GM18526 (cell line): ENCODE data around the gene ADAMTSL2.

ENCODE experiments used
- POLR2A ChIP-seq: IDR thresholded peaks from 3 replicates; pipeline ENCODE4 v1.6.1; 2011; ENCODE audit not compliant: insufficient read length; ENCODE audit errors: extremely low read depth

Gene ADAMTSL2

DNA sequence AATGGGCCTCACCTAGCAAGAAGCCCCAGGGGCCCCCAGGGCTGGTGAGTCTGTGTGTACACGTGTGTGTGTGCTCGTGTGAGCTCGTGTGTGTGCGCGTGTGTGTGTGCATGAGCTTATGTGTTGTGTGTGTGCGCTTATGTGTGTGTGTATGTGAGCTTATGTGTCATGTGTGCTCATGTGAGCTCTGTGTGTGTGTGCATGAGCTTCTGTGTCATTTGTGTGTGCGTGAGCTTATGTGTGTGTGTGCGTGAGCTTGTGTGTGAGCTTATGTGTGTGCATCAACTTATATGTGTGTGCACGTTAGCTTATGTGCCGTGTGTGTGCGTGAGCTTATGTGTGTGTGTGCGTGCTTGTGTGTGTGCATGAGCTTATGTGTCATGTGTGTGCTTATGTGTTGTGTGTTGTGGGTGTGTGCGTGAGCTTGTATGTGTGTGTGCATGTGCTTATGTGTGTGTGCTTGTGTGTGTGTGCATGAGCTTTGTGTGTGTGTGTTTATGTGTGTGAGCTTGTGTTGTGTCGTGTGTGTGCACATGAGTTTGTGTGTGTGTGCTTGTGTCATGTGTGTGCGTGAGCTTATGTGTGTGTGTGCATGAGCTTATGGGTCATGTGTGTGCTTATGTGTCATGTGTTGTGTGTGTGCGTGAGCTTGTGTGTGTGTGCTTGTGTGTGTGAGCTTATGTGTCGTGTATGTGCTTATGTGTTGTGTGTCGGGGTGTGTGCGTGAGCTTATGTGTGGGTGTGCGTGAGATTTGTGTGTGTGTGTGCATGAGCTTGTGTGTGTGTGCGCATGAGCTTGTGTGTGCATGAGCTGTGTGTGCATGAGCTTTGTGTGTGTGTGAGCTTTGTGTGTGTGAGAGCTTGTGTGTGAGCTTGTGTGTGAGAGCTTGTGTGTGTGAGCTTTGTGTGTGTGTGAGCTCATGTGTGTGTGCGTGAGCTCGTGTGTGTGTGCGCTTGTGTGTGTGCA lies 38.9 kb upstream of the ADAMTSL2 start:
- no peak for TF ChIP-seq POLR2A

DNA sequence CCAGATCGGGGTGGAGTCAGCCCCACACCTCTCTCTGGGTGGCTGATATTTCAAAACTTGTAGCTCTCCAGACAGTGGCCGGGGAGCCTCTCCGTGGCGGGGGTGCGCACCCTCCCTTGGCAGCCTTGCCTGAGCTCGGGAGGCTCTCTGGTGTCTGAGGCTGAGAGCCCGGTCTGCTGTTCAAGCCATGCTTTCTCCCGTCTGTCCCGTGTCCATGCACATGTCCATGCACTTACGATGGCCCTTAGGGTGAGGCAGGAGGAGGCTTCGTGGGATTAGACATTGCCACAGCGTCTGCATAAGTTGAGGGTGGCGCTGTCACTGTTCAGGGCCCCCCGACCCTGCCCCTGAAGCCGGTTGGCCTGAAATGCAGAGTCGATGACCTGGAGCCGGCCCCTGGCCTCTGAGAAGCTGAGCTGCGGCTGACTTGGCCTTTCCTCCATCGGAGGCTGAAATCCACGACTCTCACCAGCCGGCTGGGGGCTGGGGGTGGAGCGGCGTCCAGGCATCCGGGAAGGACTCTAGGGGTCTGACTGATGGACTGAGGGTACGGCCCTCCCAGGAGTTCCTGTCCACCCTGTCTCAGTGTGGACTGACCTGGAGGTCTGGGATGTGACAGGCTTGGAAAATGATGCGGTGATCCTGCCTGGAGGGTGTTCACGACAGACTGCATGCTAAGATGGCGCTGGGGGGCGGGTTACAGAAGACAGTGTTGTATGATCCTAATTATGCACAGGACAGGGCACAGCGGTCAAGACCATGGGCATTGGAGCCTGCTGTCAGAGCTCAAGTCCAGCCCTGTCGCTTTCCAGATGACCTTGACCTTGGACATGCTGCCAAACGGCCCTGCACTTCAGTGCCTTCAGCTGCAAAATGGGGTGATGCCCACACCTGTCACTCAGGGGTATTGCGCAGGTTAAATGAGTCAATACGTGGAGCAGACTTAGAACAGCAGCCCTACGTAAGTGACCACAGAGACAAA lies 37.4 kb upstream of the ADAMTSL2 start:
- TF ChIP-seq POLR2A = no peak

DNA sequence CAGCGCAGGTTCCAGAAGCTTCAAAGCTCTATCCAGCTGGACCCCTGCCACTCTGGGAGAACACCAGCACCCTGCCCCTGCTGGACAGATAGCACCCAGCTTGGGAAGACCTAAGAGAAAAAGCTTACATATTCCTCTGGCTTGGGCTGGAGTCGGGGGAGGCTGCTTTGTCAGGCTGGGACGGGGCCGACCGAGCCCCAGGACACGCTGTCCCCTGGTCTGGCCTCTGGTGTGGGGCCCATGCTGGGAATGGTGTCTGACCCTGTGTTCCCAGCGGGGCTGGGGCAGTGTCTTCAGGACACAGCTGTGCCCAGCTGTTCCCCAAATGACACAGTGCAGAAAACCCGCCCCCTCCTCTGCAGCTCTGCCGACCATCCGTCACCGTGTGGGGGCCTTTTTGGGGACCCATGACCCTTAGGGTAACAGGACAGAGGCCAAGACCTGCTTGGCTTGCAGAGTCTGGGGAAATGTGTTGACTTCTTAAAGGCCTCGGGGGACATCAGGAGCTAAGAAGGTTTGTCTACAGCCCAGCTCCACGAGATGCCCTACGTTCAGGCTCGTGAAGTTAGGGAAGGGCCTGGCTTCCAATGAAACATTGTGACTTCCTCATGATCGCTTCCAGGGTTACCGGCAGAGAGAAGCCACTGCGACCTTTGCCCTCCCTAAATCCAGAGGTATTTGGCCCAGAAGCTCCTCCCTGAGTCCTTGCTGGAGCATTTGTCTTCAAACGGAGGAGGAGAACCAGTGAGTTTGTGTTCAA lies 35.2 kb upstream of the ADAMTSL2 start:
- TF ChIP-seq POLR2A = no peak

DNA sequence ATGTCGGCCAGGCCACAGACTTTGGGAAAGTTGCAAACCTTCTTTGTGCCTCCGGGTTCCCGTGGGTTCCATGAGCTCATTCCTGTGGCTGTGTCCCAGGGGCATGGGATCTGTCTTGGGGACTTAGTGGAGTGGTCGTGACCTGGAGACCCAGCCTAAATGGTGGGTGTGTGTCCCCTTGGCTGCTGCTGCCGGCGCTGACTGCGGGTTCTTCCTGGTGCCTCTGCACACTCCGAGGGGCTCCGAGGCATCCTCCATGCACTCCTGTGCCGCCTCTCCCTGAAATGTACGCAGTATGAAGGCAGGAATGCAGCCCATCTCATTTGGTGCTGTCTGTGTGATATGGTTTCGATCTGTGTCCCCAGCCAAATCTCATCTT lies 34.6 kb upstream of the ADAMTSL2 start:
- TF ChIP-seq POLR2A = no peak

DNA sequence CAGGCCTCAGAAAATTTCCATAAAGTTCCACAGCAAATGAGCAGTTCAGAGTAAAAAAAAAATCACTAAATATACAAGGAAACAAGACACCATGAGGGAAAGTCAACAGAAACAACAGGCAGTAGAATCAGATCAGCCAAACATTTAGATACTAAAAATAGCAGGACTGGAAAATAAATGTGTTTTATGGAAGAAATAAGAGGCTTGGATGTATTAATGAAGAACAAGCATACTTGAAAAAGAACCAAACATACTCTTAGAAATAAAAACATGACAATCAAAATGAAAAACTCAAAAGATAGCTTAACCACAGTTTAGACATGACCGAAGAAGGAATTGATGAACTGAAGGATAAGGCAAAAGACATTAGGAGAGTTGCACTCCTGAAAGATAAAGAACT lies 32.4 kb upstream of the ADAMTSL2 start:
- no peak for TF ChIP-seq POLR2A

DNA sequence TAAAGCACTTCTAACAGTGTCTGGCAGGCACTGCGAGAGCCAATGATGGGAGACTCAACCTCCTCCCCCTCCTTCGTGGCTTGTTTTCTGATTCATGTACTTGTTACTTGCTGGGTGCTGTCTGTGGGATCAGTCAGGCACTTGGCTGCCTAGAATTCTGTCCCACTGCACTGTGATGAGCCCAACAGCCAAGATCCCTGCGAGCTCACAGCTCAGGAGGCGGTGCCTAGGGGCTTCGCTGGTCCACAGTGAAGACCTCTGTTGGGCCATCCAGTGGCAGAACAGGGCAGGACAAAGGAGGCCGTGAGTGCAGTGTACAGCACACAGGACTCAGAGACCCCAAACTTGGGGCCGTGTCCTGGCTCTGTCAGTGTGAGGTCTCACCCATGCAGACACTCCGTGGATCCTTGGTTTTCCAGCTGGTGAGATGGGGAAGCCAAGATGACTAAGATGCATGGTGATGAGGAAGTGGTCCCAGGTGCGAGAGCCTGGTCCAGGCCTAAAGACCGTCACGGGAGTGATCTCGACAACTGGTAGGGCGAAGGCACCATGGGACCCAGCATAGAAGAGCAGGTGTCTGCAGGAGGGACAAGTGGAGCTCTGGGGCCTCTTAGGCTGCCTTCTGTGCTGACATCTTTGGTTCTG lies 29.2 kb upstream of the ADAMTSL2 start:
- no peak for TF ChIP-seq POLR2A

DNA sequence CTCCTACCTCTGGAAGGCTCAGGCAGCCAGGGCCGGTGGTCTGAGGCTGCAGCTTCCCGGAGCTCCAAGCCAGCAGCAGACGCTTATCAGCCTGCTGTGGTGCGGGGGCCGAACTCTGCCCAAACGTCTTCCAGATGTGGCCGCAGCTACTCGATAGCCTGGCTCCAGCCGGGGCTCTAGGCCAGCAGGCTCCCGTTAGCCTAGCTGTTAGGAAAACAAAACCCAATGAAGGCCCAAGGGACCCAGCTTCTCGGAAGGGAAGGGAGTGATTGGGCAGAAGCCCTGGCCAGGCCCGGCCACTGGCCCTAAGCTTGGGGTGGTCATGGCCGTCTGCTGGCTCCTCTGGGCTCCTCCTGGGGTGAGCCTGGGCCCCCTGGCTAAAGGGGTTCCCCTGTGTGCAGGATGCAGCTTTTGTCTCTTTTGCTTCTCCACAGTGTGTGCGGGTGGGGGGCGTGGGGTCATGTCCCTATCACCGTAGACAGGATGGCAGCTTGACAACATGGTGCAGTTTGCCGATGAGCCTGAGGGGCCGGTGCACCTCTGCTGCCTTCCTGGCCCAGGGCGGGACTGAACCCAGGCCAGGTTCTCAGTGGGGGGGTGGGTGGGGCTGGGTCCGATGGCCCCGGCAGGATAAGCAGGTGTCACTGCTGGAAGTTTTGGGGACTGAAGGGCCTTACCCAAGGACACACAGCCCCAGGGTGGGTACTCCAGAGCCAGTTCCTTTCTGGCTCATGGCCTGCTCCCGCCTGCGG lies 28.4 kb upstream of the ADAMTSL2 start:
- no peak for TF ChIP-seq POLR2A

DNA sequence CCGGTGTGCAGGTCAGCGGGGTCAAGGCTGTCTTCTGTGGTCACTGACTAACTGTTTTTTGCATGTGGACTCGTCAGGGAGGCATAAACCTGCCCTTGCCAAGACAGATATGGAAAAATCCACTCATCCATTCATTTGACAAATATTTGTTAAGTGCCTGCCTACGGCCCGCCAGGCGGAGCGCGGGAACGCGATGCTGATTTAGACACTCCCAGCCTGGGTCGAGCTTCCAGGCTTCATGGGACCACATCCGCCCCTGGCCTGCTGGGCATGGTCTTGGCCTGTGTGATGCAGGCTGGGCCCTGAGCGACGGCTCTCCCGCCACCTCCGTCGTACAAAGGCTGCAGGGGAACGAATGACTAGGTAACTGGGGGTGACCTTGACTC lies 27.9 kb upstream of the ADAMTSL2 start:
- no peak for TF ChIP-seq POLR2A

DNA sequence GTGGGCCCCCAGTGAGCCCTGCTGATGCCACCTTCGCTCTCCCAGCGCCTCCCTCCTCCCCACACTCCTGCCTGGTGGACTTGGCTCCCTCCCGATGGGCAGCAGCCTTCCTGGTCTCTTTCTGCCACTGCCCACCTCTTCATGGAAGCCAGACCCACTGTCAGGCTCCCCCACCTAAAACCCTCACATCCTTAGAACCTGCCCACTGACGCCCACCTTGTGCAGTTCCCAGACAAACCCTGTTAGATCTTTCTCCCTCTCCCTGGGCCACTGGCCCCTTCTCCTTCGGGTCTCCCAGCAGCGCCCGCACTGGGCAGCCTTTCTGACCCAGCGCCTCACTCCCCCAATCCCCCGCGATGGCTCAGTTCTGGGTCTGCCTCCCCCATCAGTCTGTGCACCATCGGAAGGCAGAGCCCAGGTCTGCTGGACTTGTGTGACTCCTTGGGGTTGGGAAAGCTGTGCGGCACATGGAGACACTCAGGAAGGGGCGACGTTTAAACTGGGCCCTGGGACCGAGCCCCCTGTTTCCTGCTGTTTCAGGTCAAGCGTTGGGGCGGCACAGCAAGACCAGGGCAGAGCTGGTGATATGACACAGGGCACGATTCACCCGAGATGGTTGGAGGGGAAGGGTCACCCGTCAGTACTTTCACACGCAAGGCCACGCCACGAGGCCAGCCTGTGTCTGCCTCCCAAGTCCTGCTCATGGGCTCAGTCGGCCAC lies 27.1 kb upstream of the ADAMTSL2 start:
- TF ChIP-seq POLR2A = no peak

DNA sequence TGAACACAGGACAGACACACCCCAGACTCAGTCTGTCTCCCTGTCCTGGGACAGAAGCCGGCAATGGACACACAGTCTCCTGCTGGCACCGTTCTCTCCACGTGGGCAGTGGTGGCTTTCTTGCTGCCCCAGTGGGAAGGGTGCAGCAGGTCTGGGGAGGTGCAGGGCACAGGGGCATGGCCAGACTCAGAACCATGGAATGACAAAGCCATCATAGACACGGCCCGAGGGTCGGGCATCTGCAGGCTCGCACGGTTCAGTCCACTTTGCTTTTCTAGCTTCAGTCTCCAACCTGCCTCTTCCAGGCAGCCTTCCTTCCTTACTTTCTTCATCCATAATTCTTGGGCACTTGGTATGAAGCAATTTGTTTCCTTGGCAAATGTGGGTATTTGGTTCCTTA lies 26.5 kb upstream of the ADAMTSL2 start:
- no peak for TF ChIP-seq POLR2A

DNA sequence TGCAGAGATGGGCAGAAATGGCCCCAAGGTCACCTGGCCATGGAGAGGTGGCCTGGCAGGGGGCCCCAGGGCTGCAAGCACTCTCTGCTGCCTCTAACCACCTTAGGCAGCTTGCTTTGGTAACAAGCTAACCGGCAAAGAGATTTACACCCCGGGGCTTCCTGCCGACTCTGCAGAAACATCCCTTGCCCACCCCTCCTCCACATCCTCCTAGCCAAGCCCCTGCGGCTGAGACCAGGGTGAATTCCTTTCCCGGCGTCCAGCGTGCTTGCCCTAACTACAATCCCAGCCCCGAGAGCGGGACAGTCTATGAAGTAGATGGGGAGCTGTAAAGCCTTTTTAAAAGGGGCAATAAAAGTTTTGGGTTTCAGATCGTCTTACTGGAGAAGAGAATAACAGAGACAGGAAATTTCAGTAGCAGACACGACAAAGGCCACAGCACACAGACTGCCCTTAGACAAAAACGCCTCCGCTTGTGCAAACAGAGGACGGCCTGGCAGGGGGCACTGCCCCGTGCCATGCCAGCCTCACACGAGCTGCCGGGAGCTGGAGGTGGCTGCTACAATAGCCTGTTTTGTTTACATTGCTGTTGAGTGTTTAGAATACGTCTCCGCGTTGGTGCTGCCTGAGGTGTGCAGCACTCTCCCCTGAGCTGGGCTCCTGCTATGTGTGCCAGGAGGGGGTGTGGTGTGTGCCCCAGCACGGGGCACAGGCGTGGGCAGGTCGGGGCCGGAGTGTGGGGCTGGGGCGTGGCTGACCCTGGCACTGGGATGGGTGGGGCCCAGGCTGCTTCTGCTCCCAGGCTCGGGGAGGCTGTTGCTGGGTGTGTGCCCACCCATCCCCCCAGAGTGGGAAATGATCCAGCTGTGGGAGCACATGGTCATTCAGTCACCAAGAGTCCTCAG lies 25.1 kb upstream of the ADAMTSL2 start:
- no peak for TF ChIP-seq POLR2A

DNA sequence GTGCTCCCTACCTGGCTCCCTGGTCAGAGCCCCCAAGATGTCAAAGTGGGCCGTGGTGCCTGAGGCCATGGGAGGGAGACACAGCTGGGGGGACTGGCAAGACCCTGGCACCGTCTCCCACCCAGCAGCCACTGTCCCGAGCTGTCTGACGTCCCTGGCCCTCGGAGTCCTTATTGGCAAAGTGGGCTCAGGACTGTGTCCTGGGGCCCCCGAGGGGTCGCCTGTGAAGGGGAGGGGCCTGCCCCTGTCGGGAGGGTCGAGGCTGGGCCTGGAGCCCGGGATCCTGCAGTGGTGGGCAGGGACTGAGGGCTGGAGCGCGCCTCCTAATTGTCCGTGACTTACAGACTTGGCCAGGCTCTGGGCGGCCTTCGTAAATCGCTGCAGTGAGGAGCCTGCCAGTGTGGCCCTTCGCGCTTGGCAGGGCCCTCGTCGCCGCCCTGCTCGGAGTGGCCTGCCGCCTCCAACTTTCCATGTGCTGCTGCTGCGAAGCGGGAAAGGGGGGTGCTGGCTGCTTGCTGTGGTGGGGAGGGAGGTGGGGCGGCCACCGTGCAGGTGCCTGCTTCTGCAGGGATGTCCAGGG lies 23.5 kb upstream of the ADAMTSL2 start:
- no peak for TF ChIP-seq POLR2A

DNA sequence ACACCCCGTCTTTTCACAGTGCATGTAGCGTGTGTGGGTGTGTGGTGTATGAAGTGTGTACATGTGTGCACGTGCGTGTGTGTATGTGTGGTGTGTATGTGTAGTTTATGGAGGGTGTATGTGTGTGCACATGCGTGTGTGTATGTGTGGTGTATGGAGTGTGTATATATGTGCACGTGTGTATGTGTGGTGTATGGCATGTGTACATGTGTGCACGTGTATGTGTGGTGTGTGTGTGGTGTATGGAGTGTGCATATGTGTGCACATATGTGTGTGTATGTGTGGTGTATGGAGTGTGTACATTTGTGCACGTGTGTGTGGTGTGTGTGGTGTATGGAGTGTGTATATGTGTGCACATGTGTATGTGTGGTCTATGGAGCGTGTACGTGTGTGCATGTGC lies 22.9 kb upstream of the ADAMTSL2 start:
- no peak for TF ChIP-seq POLR2A
